ENCODE results near the gene CDCP2. TPM values are rescaled to one million over a fixed set of nuclear protein-coding genes. Genes with fewer than 3 reads are reported as not detected.

Gene CDCP2
- not detected for total RNA-seq

DNA sequence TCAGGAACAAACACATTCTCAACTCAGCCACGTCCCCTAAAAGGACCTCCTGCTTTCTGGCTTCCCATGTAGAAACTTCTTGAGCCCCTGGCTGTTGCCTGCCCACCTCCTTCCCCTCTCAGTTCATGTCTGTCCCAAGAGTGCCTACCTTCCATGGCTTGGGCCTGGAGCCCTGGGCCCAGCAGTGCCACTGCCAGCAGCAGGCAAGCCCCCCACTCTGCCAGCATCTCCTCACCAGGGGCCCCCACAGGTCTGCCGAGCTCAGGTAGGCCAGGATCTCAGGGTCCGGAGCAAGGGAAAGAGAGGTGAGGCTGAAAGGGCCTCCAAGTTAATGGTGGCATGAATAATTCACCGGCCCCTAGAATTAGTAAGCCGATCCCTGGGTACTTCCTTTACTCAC lies at the start of gene CDCP2:
Gene CDCP2, minus strand, starts transcription at position 305 of the 400 bp plus-strand sequence. Its CDS starts 78 bp downstream, at position 227.
- Mint-ChIP-seq H3K9me3 (no peaks in the 10 kb centered on the region), H3K4me1 (no peaks in the 10 kb centered on the region), H3K27ac (no peak within 1 kb of the TSS), H3K4me3 (no peak within 1 kb of the TSS), H3K36me3 (no peaks in the 10 kb centered on the region), H3K27me3 (no peaks in the 10 kb centered on the region)
- no peak for DNase-seq

DNA sequence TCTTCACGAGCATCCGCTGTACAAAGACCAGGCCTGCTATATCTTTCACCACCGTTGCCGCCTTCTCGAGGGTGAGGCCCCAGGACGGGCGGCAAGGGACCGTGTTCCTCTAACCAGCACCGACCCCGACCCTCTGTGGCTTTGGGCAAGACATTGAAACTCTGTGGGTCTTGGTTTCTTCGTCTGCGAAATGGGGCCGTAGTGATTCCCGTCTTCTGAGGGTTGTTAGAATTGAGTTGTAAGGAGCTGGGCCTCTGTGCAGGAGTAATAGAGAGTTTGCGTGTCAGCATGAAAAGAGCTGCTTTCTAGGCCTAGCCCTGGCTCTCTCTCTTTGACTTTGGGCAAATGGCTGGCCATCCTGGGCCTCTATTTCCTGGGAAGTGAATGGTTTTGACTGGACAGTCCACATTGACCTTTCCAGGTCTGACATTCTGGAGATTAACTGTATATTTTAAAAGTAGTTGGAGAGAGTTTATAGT lies 47.8 kb upstream of the CDCP2 start:
- Mint-ChIP-seq H3K27ac (peak overlapping the region; percentile 86), H3K4me1 (peaks cover 35% of the 10 kb centered on the region), H3K36me3 (peaks cover 19% of the 10 kb centered on the region), H3K9me3 (no peaks in the 10 kb centered on the region), H3K27me3 (no peaks in the 10 kb centered on the region), H3K4me3 (peak overlapping the region; percentile 88)
- no peak for DNase-seq

DNA sequence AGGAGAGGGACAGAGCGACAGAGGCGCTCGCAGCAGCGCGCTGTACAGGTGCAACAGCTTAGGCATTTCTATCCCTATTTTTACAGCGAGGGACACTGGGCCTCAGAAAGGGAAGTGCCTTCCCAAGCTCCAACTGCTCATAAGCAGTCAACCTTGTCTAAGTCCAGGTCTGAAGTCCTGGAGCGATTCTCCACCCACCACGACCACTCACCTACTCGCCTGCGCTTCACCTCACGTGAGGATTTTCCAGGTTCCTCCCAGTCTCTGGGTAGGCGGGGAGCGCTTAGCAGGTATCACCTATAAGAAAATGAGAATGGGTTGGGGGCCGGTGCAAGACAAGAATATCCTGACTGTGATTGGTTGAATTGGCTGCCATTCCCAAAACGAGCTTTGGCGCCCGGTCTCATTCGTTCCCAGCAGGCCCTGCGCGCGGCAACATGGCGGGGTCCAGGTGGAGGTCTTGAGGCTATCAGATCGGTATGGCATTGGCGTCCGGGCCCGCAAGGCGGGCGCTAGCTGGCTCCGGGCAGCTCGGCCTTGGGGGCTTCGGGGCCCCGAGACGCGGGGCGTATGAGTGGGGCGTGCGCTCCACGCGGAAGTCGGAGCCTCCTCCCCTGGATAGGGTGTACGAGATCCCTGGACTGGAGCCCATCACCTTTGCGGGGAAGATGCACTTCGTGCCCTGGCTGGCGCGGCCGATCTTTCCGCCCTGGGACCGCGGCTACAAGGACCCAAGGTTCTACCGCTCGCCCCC lies 47.1 kb upstream of the CDCP2 start, which contains the start of the genes CYB5RL and MRPL37:
Gene CYB5RL, minus strand, starts transcription at position 266 of the 754 bp plus-strand sequence. CDS start 4,414 bp downstream, outside the sequence.
Gene MRPL37, plus strand, starts transcription at position 403 of the 754 bp plus-strand sequence. Its CDS starts 77 bp downstream, at position 480.
- Mint-ChIP-seq H3K4me1 (peaks cover 35% of the 10 kb centered on the region), H3K9me3 (no peaks in the 10 kb centered on the region), H3K36me3 (peaks cover 13% of the 10 kb centered on the region), H3K27ac (peak within 1 kb of the TSS; percentile 86), H3K27me3 (no peaks in the 10 kb centered on the region), H3K4me3 (peak within 1 kb of the TSS; percentile 88)
- DNase-seq: peak; percentile 91

DNA sequence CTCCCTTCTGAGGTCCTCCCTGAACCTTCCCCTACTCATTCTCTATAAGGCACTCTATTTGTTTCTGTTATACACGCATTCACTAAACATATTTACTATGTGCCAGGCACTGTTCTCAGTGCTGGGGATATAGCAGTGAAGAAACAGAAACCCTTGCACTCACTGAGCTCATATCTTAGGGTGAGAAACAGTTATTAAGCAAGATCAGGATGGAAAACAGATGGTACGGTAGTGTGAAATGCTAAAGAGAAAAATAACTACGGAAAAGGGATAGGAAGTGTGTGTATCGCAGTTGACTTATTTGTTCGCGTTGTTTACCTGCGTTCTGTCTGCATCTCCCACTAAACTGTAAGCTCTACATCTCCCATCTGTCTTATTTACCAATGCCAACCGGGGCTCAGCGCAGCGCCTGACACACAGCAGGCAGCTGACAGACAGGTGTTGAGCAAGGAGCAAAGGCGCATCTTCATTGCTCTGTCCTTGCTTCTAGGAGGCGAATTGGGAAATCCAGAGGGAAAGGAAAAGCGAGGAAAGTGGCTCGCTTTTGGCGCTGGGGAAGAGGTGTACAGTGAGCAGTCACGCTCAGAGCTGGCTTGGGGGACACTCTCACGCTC lies 46.5 kb upstream of the CDCP2 start:
- Mint-ChIP-seq H3K27me3 (no peaks in the 10 kb centered on the region), H3K4me3 (peak overlapping the region; percentile 88), H3K36me3 (peaks cover 17% of the 10 kb centered on the region), H3K4me1 (peaks cover 31% of the 10 kb centered on the region), H3K27ac (peak overlapping the region; percentile 86), H3K9me3 (no peaks in the 10 kb centered on the region)
- DNase-seq: no peak

DNA sequence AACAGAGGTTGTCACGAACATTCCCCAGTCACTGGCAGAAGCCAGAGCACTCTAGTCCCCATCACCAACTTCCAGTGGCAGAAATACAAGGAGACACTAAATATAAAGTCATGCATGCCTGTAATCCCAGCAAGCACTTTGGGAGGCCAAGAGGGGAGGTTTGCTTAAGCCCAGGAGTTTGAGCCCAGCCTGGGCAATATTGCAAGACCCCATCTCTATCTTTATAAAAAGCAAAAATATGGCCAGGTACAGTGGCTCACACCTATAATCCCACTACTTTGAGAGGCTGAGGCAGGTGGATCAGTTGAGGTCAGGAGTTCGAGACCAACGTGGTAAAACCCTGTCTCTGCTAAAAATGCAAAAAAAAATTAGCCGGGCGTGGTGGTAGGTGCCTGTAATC lies 40.7 kb upstream of the CDCP2 start:
- no peaks in the 10 kb centered on the region for H3K27me3 Mint-ChIP-seq
- no peak for DNase-seq
- no peaks in the 10 kb centered on the region for H3K9me3 Mint-ChIP-seq
- no peak overlapping the region for H3K27ac Mint-ChIP-seq
- H3K4me3 Mint-ChIP-seq: no peak overlapping the region
- H3K36me3 Mint-ChIP-seq: peaks cover 12% of the 10 kb centered on the region
- H3K4me1 Mint-ChIP-seq: no peaks in the 10 kb centered on the region

DNA sequence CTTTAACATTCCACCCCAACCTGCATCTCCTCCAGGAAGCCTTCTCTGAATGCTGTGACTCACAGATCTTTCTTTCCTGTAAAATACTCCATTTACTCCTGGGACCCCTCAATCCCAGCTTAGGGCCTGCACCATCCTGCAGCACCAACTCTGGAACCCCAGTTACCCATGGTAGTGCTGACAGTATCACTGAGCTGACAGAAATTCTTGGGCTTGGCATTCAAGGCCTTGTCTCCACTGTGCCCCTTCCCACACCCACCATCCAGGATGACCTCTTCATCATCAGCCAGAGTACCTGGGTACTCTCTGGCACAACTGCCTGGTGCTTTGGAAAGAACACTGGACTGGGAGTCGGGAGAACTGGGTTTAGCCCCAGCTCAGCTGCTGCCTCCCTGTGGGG lies 38.7 kb upstream of the CDCP2 start:
- Mint-ChIP-seq H3K4me3 (no peak overlapping the region), H3K27ac (no peak overlapping the region), H3K36me3 (peaks cover 19% of the 10 kb centered on the region), H3K9me3 (no peaks in the 10 kb centered on the region), H3K4me1 (no peaks in the 10 kb centered on the region), H3K27me3 (no peaks in the 10 kb centered on the region)
- no peak for DNase-seq

DNA sequence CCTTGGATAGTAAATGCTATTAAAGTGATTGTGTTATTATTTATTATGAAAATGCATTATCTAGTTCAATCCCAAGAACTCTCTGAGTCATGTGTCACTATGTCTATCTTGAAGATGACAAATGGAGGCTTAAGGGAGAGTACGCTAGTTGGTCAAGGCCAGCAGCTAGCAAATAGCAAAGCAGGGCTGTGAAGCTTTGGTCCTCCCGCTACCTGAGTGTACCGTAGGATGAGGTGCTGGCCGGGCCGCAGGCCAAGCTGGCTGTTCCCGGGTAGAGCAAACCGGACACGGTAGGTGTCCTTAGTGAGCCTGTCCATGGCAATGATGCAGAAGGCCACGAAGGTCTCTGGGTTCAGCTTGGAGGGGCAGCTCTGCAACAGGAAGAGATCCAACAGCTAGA lies 37.7 kb upstream of the CDCP2 start:
- no peak for DNase-seq
- Mint-ChIP-seq H3K27me3 (no peaks in the 10 kb centered on the region), H3K27ac (no peak overlapping the region), H3K4me3 (no peak overlapping the region), H3K4me1 (no peaks in the 10 kb centered on the region), H3K36me3 (peaks cover 28% of the 10 kb centered on the region), H3K9me3 (no peaks in the 10 kb centered on the region)

DNA sequence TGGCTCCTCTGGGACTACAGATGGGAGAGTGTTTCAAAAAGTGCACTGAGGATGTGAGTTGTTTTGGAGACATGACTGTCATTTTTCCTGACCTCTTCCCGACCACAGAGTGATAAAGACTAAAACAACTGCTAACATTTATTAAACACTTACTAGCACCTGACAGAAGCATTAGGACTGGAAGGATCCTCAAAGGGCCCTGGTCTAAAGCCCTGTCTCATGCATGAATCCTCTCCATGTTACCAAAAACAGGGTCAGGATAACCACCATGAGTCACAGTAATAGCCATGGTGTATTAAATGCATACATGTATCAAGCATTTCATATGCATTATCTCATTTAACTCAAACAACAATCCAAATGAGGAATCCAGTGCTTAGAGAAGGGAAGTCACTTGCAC lies 35.5 kb upstream of the CDCP2 start:
- Mint-ChIP-seq H3K27me3 (no peaks in the 10 kb centered on the region), H3K9me3 (no peaks in the 10 kb centered on the region), H3K4me1 (no peaks in the 10 kb centered on the region), H3K27ac (no peak overlapping the region), H3K4me3 (no peak overlapping the region), H3K36me3 (peaks cover 24% of the 10 kb centered on the region)
- DNase-seq: no peak

DNA sequence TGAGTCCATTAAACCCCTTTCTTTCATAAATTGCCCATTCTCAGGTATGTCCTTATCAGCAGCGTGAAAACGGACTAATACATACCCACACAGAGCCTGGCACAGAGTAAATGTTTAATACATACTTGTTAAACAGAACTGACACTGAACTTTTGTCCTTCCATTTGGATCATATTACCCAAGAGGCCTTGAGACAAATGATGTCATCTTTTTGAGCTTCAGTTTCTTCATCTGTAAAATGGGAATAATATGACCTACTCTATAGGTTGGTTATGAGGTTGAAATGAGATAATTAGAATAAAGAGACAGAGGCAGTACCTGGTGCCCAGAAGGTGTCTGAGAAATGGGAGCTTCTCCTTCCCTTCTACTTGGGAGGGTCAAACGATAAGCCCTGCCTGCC lies 33.3 kb upstream of the CDCP2 start:
- DNase-seq: no peak
- no peak overlapping the region for H3K4me3 Mint-ChIP-seq
- H3K4me1 Mint-ChIP-seq: no peaks in the 10 kb centered on the region
- H3K27ac Mint-ChIP-seq: no peak overlapping the region
- no peaks in the 10 kb centered on the region for H3K27me3 Mint-ChIP-seq
- H3K36me3 Mint-ChIP-seq: peaks cover 23% of the 10 kb centered on the region
- no peaks in the 10 kb centered on the region for H3K9me3 Mint-ChIP-seq

DNA sequence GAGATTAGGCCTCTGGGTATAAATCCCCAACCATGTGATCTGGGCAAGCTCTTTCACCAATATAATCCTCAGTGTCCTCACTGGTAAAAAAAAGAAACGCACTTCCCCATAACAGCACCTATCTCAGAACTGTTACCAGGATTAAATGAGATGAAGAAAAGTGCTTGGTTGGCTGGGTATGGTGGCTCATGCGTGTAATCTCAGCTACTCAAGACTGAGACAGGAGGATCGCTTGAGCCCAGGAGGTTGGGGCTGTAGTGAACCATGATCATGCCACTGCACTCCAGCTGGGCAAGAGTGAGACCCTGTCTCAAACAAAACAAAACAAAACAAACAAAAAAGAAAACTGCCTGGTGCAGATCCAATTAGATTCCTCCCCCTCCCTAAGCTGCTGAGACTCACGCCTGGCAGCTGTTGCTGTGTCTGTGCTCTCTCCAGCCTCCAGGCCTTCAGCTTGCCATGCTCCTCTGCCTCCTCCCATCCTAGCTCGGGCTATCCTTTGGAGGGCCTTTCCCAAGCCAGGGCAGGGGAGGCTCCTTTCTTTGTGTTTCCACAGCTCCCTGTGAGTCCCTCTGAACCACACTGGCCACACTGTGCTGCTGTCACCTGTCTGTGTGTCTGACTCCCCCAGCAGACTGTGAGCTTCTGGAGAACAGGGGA lies 28.0 kb upstream of the CDCP2 start:
- Mint-ChIP-seq H3K27me3 (no peaks in the 10 kb centered on the region), H3K9me3 (no peaks in the 10 kb centered on the region), H3K36me3 (peaks cover 18% of the 10 kb centered on the region), H3K4me1 (no peaks in the 10 kb centered on the region), H3K27ac (no peak overlapping the region), H3K4me3 (no peak overlapping the region)
- no peak for DNase-seq

DNA sequence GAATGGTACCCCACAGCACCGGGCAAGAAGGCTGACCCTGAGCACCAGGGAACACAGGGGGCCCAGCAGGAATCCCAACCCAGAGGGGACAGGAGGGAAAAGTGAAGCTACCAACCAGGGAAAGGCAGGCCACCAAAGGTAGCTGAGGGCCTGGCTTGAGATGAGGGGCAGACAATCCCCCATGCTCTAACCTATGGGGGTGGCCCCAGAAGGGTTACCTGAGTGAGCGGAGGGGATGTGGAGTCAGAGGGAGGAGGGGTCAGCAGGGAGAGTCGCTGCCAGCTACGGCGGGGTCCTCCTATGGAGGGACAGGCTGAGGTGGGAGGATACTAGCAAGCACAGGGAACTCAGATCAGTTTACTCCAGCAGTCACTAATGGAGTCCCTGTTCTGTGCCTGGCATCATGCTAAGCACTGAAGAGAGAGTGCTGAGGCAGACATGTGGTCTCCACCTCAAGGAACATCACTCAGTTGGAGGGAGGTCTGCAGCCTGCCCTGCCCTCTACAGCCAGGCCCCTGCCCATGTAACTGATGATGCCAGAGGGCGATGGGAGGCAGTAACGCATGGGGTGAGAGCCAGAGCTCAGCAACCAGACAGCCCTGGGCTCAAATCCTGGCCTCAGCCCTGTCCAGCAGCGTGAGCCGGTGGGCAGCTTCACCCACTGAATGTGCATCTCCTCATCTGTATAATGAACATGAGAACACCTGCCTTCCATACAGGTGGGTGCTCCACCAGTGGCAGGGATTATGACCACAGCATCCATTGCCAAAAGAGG lies 25.7 kb upstream of the CDCP2 start:
- peaks cover 15% of the 10 kb centered on the region for H3K36me3 Mint-ChIP-seq
- no peaks in the 10 kb centered on the region for H3K9me3 Mint-ChIP-seq

DNA sequence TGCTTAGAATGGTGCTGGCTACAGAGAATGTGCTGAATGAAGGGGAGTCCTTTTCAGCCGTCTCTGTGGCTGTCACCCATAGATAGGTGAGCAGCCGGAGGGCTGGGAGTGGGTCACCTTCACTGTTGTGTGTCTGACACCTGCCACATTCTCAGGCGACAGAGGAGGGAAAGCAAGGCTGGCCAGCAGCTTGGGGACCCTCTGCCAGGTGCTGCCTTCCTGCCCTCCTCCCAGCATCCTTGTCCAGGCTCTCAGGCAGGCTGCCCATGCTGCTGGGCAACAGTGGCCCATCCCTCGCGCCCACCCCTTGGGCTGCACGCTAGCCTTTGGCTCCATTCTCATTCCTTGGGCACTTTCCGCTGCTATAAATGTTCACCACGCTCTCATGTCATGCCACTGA lies 24.9 kb upstream of the CDCP2 start:
- no peak overlapping the region for H3K4me3 Mint-ChIP-seq
- no peak for DNase-seq
- no peaks in the 10 kb centered on the region for H3K9me3 Mint-ChIP-seq
- H3K4me1 Mint-ChIP-seq: no peaks in the 10 kb centered on the region
- no peaks in the 10 kb centered on the region for H3K27me3 Mint-ChIP-seq
- H3K27ac Mint-ChIP-seq: no peak overlapping the region
- H3K36me3 Mint-ChIP-seq: peaks cover 15% of the 10 kb centered on the region

More for the DNA sequence above, 25.7 kb upstream of the CDCP2 start:
- Mint-ChIP-seq H3K4me3 (no peak overlapping the region), H3K4me1 (no peaks in the 10 kb centered on the region), H3K27ac (no peak overlapping the region), H3K27me3 (no peaks in the 10 kb centered on the region)
- DNase-seq: no peak

DNA sequence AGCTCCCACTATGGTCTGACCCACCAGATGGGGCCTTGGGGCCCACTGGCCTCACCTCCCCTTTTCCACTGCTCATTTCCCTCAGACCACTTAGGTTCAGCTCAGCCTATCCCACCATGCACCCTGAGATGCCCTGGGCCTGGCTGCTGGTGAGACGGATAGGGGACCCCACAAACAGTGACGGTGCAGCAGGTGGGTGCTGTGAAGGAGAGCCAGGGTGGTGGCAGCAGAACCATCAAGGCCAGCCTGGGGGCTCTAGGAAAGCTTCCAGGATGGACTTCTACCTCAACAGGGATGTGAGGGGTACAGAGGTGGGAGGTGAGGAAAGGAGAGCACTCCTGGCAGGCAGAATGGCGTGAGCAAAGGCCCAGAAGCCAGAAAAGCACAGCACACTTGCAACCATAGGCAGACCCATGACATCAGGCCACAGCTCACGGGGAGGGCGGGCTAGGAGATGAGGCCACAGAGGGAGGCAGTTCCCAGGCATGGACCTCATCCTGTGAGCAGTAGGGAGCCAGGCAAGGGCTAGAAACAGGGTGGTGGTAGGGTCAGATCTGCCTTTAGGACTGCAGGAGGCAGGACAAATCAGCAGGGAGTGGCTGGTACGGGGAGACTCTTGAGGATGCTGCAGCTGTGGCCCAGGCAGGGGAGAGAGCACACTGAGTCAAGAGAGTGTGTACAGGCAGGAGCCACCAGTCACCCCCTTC lies 24.0 kb upstream of the CDCP2 start:
- DNase-seq: no peak
- Mint-ChIP-seq H3K9me3 (no peaks in the 10 kb centered on the region), H3K4me1 (no peaks in the 10 kb centered on the region), H3K27ac (no peak overlapping the region), H3K36me3 (peaks cover 13% of the 10 kb centered on the region), H3K27me3 (no peaks in the 10 kb centered on the region), H3K4me3 (no peak overlapping the region)

DNA sequence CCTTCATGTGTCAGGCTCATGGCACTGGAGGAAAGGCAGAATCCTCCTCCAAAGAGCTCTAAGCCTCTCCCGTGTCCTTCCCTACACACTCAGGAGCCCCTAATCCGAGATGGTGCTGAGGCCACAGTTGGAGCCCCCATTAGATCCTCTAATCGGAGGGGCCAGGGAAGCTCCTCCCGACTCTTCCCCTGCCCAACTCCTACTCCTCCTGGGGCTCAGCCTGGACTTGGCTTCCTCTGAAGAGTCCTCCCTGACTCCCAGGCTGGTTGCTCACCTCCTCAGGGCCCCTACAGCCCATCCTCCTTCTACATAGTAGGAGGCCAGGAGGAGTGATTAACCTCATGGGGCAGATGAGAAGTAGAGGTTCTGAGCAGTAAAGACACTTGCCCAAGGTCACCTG lies 21.3 kb upstream of the CDCP2 start:
- DNase-seq: no peak
- Mint-ChIP-seq H3K36me3 (peaks cover 5% of the 10 kb centered on the region), H3K4me1 (peaks cover 4% of the 10 kb centered on the region), H3K9me3 (no peaks in the 10 kb centered on the region), H3K27ac (no peak overlapping the region), H3K27me3 (no peaks in the 10 kb centered on the region), H3K4me3 (no peak overlapping the region)
